HCT116 (cell line): ENCODE data around the gene KRT78. TPM values are rescaled to one million over a fixed set of nuclear protein-coding genes. Genes with fewer than 3 reads are reported as not detected.

ENCODE experiments used
- ATAC-seq: fragments of 200-7000 bp; cut with Tn5 transposase; 2 replicates; pipeline ENCODE4 v1.9.1; 2020; ENCODE audit warnings: mild to moderate bottlenecking, moderate library complexity
- BruUV-seq: library from RNA; stranded (reverse); fragments of 400-500 nt; replicated peaks from 2 replicates; lab custom pipeline; 2021; lab: Mats Ljungman, UMichigan
- CTCF ChIA-PET: fragments of 300-600 bp; sonication (Branson Sonifier 250); formaldehyde crosslinking; loops from one replicate; lab custom pipeline; 2021; ENCODE audit warnings: antibody characterized with exemption; lab: Charles Lee
- POLR2A ChIA-PET: fragments of 300-600, 350-600 bp; sonication (Branson Sonifier 250); formaldehyde crosslinking; loops from one replicate; lab custom pipeline; 2021; ENCODE audit warnings: antibody characterized with exemption; lab: Charles Lee
- RAD21 ChIA-PET, 2 experiments: fragments of 300-600 bp; sonication (Branson Sonifier 250); formaldehyde crosslinking; loops; one replicate each; lab custom pipeline; 2023; ENCODE audit warnings: low total read pairs in 2 of 2; ENCODE audit not compliant: uncharacterized antibody in 2 of 2, unreplicated experiment in 2 of 2, low non-redundant PET in 1 of 2; lab: Charles Lee
- DNase-seq: peaks from one replicate; pipeline ENCODE4 v3.0.0-alpha.2; 2010; ENCODE audit warnings: low read depth, low spot score
- H2AFZ ChIP-seq: fragments of 200-600 bp; shearing (Covaris generic), sonication (generic); 2 replicates; pipeline ENCODE4 v1.6.1; 2017; ENCODE audit warnings: low read depth, mixed run types, mixed read lengths, antibody characterized with exemption, low read length; ENCODE audit not compliant: poor library complexity, severe bottlenecking
- H3K27ac ChIP-seq: 2 replicates; pipeline ENCODE4 v1.5.1; 2012; ENCODE audit warnings: low read depth, low read length
- H3K27me3 ChIP-seq: fragments of 200-600 bp; sonication (generic); 2 replicates; pipeline ENCODE4 v1.6.1; 2016; ENCODE audit warnings: mixed run types, low read length, mixed read lengths; ENCODE audit not compliant: insufficient read depth
- H3K36me3 ChIP-seq, 2 experiments: fragments of 200-500 bp in 1 of 2; fragments of 200-600 bp in 1 of 2; sonication (Bioruptor generic) in 1 of 2; sonication (generic) in 1 of 2; 2 replicates each; pipeline versions ENCODE4 v1.5.1 to v1.6.1; 2014 to 2016; ENCODE audit warnings: low read length in 2 of 2, inconsistent platforms in 1 of 2, mixed read lengths in 1 of 2, mixed run types in 1 of 2; ENCODE audit not compliant: insufficient read depth in 2 of 2, control insufficient read depth in 1 of 2
- H3K4me1 ChIP-seq, 2 experiments: fragments of 200-600 bp in 1 of 2; sonication (generic) in 1 of 2; 2 replicates each; pipeline versions ENCODE4 v1.5.1 to v1.6.1; 2012 to 2017; ENCODE audit warnings: low read length in 2 of 2, inconsistent platforms in 1 of 2, mild to moderate bottlenecking in 1 of 2, mixed read lengths in 1 of 2, mixed run types in 1 of 2, moderate library complexity in 1 of 2; ENCODE audit not compliant: insufficient read depth in 2 of 2, control insufficient read depth in 1 of 2
- H3K4me2 ChIP-seq: fragments of 200-600 bp; sonication (generic); 2 replicates; pipeline ENCODE4 v1.6.1; 2017; ENCODE audit warnings: mixed run types, low read length, mixed read lengths
- H3K4me3 ChIP-seq, 2 experiments: fragments of 200-600 bp in 1 of 2; sonication (generic) in 1 of 2; replicated peaks in 1 of 2; 2 replicates each; pipeline ENCODE4 v1.5.1; 2011 to 2016; ENCODE audit warnings: low read length in 2 of 2, control low read depth in 1 of 2, low read depth in 1 of 2, mild to moderate bottlenecking in 1 of 2, mixed read lengths in 1 of 2, mixed run types in 1 of 2
- H3K79me2 ChIP-seq: fragments of 200-600 bp; sonication (generic); 2 replicates; pipeline ENCODE4 v1.6.1; 2017; ENCODE audit warnings: mild to moderate bottlenecking, mixed run types, low read length, moderate library complexity, mixed read lengths; ENCODE audit not compliant: insufficient read depth
- H3K9ac ChIP-seq: fragments of 200-600 bp; sonication (generic); 2 replicates; pipeline ENCODE4 v1.6.1; 2016; ENCODE audit warnings: low read length, mixed read lengths
- H3K9me2 ChIP-seq: fragments of 200-600 bp; sonication (generic), shearing (Covaris generic); 2 replicates; pipeline ENCODE4 v1.6.1; 2017; ENCODE audit warnings: mixed run types, mild to moderate bottlenecking, moderate library complexity; ENCODE audit not compliant: insufficient read depth
- H3K9me3 ChIP-seq, 2 experiments: fragments of 200-500 bp in 1 of 2; fragments of 200-600 bp in 1 of 2; sonication (Bioruptor generic) in 1 of 2; sonication (generic) in 1 of 2; 2 replicates each; pipeline ENCODE4 v1.6.1; 2014 to 2017; ENCODE audit warnings: low read length in 2 of 2, mixed read lengths in 2 of 2, inconsistent platforms in 1 of 2, low read depth in 1 of 2, mild to moderate bottlenecking in 1 of 2, mixed run types in 1 of 2, moderate library complexity in 1 of 2; ENCODE audit not compliant: control insufficient read depth in 1 of 2, insufficient read depth in 1 of 2
- H4K20me1 ChIP-seq: fragments of 200-600 bp; sonication (generic), shearing (Covaris generic); 2 replicates; pipeline ENCODE4 v1.6.1; 2017; ENCODE audit warnings: mixed run types, mild to moderate bottlenecking, moderate library complexity; ENCODE audit not compliant: insufficient read depth
- CBX3 ChIP-seq: IDR thresholded peaks from 2 replicates; pipeline ENCODE4 v1.6.1; 2012; ENCODE audit warnings: low read depth
- CEBPB ChIP-seq: IDR thresholded peaks from 2 replicates; pipeline ENCODE4 v1.6.1; 2012; ENCODE audit warnings: low read depth
- EZH2 ChIP-seq: fragments of 200-600 bp; sonication (generic); IDR thresholded peaks from 2 replicates; pipeline ENCODE4 v1.6.1; 2017; ENCODE audit warnings: antibody characterized with exemption, mixed run types
- JUND ChIP-seq: IDR thresholded peaks from 2 replicates; pipeline ENCODE4 v1.6.1; 2012
- RAD21 ChIP-seq: IDR thresholded peaks from 2 replicates; pipeline ENCODE4 v1.6.1; 2012; ENCODE audit warnings: low read depth, mild to moderate bottlenecking
- YY1 ChIP-seq: IDR thresholded peaks from 2 replicates; pipeline ENCODE4 v1.6.1; 2011; ENCODE audit warnings: low read length, low read depth, moderate library complexity, mild to moderate bottlenecking; ENCODE audit not compliant: insufficient replicate concordance; ENCODE audit errors: extremely low read depth
- intact Hi-C: fragments of 100-400 bp; cut with micrococcal nuclease; formaldehyde crosslinking; loops from 2 replicates; pipeline ENCODE4 v1.10.0; 2022
- total RNA-seq: library from RNA; stranded (reverse); gene quantifications from one replicate; pipeline ENCODE4 v1.2.1, GENCODE V29; 2021; ENCODE audit not compliant: unreplicated experiment
- TF ChIP-seq, protein P1 (sequence below): IDR thresholded peaks from 2 replicates; pipeline ENCODE4 v1.6.1; 2012; ENCODE audit warnings: low read depth
- TF ChIP-seq, protein P2 (sequence below): IDR thresholded peaks from 2 replicates; pipeline ENCODE4 v1.6.1; 2012

Gene KRT78
- total RNA-seq, 1 experiment from 2014 or later = not detected

DNA sequence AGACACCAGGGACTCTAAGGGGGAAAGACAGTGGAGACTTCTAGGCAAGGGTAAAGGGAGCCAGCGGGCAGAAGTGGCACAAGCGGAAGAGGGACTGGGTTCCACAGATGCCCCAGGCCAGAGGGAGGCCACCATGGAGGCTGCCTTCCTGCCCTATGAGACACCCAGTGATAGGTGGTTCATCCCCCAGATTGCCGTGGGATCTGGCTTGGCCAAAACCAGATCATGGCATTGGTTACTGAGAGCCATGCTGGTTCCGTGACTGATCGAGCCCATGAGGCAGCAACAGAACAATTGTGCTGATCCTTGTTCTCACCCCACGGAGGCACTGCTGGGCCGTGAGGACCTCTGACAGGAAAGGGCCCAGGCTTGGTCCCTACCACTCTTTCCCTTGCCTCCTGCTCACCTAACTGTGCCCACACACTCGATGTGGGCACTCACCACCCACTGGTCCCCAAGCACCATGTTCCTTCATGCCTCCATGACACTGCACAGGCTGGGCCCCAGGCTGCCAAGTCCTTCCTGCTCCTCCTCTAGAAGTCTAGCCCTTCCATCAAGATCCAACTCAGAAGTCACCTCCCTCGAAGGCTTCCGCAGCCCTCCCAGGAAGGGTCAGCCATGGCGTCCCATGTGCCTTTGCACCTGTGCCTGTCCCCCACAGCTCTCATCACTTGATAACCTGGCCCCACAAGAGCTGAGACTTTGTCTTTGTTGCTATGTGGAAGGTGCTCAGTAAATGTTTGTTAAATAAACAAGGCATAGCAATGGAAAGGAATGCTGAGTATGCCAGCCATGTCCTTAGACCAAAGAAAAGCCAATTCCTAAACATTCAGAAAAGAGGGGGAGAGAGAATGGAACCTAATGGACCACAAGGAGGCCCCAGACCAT, 21.9 kb downstream of the KRT78 start (continued):
- TF ChIP-seq, protein P1, sequence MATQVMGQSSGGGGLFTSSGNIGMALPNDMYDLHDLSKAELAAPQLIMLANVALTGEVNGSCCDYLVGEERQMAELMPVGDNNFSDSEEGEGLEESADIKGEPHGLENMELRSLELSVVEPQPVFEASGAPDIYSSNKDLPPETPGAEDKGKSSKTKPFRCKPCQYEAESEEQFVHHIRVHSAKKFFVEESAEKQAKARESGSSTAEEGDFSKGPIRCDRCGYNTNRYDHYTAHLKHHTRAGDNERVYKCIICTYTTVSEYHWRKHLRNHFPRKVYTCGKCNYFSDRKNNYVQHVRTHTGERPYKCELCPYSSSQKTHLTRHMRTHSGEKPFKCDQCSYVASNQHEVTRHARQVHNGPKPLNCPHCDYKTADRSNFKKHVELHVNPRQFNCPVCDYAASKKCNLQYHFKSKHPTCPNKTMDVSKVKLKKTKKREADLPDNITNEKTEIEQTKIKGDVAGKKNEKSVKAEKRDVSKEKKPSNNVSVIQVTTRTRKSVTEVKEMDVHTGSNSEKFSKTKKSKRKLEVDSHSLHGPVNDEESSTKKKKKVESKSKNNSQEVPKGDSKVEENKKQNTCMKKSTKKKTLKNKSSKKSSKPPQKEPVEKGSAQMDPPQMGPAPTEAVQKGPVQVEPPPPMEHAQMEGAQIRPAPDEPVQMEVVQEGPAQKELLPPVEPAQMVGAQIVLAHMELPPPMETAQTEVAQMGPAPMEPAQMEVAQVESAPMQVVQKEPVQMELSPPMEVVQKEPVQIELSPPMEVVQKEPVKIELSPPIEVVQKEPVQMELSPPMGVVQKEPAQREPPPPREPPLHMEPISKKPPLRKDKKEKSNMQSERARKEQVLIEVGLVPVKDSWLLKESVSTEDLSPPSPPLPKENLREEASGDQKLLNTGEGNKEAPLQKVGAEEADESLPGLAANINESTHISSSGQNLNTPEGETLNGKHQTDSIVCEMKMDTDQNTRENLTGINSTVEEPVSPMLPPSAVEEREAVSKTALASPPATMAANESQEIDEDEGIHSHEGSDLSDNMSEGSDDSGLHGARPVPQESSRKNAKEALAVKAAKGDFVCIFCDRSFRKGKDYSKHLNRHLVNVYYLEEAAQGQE = no peak
- TF ChIP-seq CBX3 = no peak

DNA sequence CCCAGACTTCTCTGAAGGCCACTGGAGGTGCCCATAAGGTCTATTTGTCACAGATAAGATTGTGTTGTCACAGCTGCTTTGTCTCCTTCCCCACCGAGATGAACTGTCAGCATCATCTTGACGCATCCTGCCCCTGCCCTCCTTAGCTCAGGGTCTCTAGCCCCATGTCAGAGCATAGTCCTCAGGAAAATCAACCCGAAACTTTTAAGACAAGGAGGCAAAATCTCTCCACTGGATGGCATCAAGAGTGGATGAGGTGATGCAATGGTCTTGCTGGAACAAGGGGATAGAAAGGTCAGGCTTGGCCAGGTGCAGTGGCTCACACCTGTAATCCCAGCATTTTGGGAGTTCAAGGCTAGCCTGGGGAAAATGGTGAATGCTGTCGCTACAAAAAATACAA, 22.8 kb downstream of the KRT78 start:
- Histone ChIP-seq H3K9me3 (no peaks in the 10 kb centered on the region), H3K4me1 (peaks cover 0 to 9% of the 10 kb centered on the region in 2 experiments; a peak in 2 of 4 replicates), H3K36me3 (no peaks in the 10 kb centered on the region), H3K9ac (no peak overlapping the region), H3K79me2 (no peaks in the 10 kb centered on the region), H3K27me3 (no peaks in the 10 kb centered on the region), H3K4me3 (no peak overlapping the region), H3K9me2 (no peaks in the 10 kb centered on the region), H4K20me1 (no peaks in the 10 kb centered on the region), H3K4me2 (no peak overlapping the region), H2AFZ (no peak overlapping the region), H3K27ac (no peak overlapping the region)
- no peak for ATAC-seq
- DNase-seq = no peak
- TF ChIP-seq RAD21 = no peak
- no peak for TF ChIP-seq YY1
- no peak for TF ChIP-seq CBX3
- TF ChIP-seq CEBPB = no peak
- TF ChIP-seq JUND = no peak
- TF ChIP-seq, protein P2, sequence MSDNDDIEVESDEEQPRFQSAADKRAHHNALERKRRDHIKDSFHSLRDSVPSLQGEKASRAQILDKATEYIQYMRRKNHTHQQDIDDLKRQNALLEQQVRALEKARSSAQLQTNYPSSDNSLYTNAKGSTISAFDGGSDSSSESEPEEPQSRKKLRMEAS = no peak
- TF ChIP-seq EZH2 = no peak
- RAD21 ChIA-PET = no interaction called here
- intact Hi-C loops = no loop called here
- POLR2A ChIA-PET = no interaction called here
- BruUV-seq = no TSS peak
- CTCF ChIA-PET = no interaction called here
